GM23338 (cell line): Measurements from ENCODE around the gene EXOG. TPM values are rescaled to one million over a fixed set of nuclear protein-coding genes. Genes with fewer than 3 reads are reported as not detected.

Experiments used
- ATAC-seq: fragments of 200-7000 bp; cut with Tn5 transposase; 3 replicates; pipeline ENCODE4 v1.9.1; 2020
- DNase-seq: peaks from one replicate; pipeline ENCODE4 v3.0.0-alpha.2; 2015; ENCODE audit warnings: low spot score
- H2AFZ ChIP-seq: fragments of 200-600 bp; sonication (generic); 2 replicates; pipeline ENCODE4 v1.8.0; 2016; ENCODE audit warnings: antibody characterized with exemption, mild to moderate bottlenecking, moderate library complexity
- H3F3A ChIP-seq: fragments of 200-600 bp; sonication (generic); replicated peaks from 2 replicates; pipeline ENCODE4 v1.8.0; 2017; ENCODE audit warnings: antibody characterized with exemption, mixed run types, low read depth
- H3K27ac ChIP-seq: fragments of 200-600 bp; sonication (generic); 2 replicates; pipeline ENCODE4 v1.6.1; 2016; ENCODE audit warnings: low read depth
- H3K27me3 ChIP-seq: fragments of 200-600 bp; sonication (generic); 2 replicates; pipeline ENCODE4 v1.8.0; 2016; ENCODE audit warnings: mild to moderate bottlenecking, mixed run types, moderate library complexity; ENCODE audit not compliant: insufficient read depth
- H3K36me3 ChIP-seq: fragments of 200-600 bp; sonication (generic); 2 replicates; pipeline ENCODE4 v1.8.0; 2016; ENCODE audit warnings: mild to moderate bottlenecking; ENCODE audit not compliant: insufficient read depth
- H3K4me1 ChIP-seq: fragments of 200-600 bp; sonication (generic); 2 replicates; pipeline ENCODE4 v1.8.0; 2016; ENCODE audit warnings: mild to moderate bottlenecking, moderate library complexity; ENCODE audit not compliant: insufficient read depth
- H3K4me2 ChIP-seq: fragments of 200-600 bp; sonication (generic); 2 replicates; pipeline ENCODE4 v1.7.1; 2017; ENCODE audit warnings: mixed run types
- H3K4me3 ChIP-seq: fragments of 200-600 bp; sonication (generic); 2 replicates; pipeline ENCODE4 v1.6.1; 2016; ENCODE audit warnings: mixed run types
- H3K79me2 ChIP-seq: fragments of 200-600 bp; sonication (generic); replicated peaks from 2 replicates; pipeline ENCODE4 v1.8.0; 2017; ENCODE audit warnings: mild to moderate bottlenecking; ENCODE audit not compliant: insufficient read depth
- H3K9me2 ChIP-seq: fragments of 200-600 bp; sonication (generic); 2 replicates; pipeline ENCODE4 v1.8.0; 2017; ENCODE audit not compliant: insufficient read depth
- H4K20me1 ChIP-seq: fragments of 200-600 bp; sonication (generic); replicated peaks from 2 replicates; pipeline ENCODE4 v1.8.0; 2017; ENCODE audit warnings: mild to moderate bottlenecking; ENCODE audit not compliant: insufficient read depth
- H3K27ac Mint-ChIP-seq: 2 replicates; pipeline ENCODE4 v1.8.0; 2020; ENCODE audit warnings: inconsistent platforms, mild to moderate bottlenecking, moderate library complexity, mixed read lengths
- H3K27me3 Mint-ChIP-seq: 3 replicates; pipeline ENCODE4 v1.8.0; 2022; ENCODE audit warnings: low read depth, mild to moderate bottlenecking, moderate library complexity, mixed read lengths, inconsistent platforms; ENCODE audit not compliant: insufficient read depth, poor library complexity
- H3K36me3 Mint-ChIP-seq: 3 replicates; pipeline ENCODE4 v1.8.0; 2021; ENCODE audit warnings: low read depth, mild to moderate bottlenecking, inconsistent platforms, moderate library complexity, mixed read lengths
- H3K4me1 Mint-ChIP-seq: 3 replicates; pipeline ENCODE4 v1.8.0; 2020; ENCODE audit warnings: mild to moderate bottlenecking, inconsistent platforms, mixed read lengths
- H3K4me3 Mint-ChIP-seq: 3 replicates; pipeline ENCODE4 v1.8.0; 2021; ENCODE audit warnings: moderate library complexity, mild to moderate bottlenecking, inconsistent platforms, mixed read lengths
- H3K9me3 Mint-ChIP-seq: 3 replicates; pipeline ENCODE4 v1.8.0; 2020; ENCODE audit warnings: moderate library complexity, mild to moderate bottlenecking, inconsistent platforms, mixed read lengths
- CREB1 ChIP-seq: fragments of 250-450 bp; sonication (Bioruptor Pico); IDR thresholded peaks from 2 replicates; pipeline ENCODE4 v1.5.0; 2020; ENCODE audit warnings: low read depth, mild to moderate bottlenecking, moderate library complexity
- EZH2 ChIP-seq: fragments of 200-600 bp; sonication (generic); IDR thresholded peaks from one replicate; pipeline ENCODE4 v1.8.0; 2017; ENCODE audit warnings: antibody characterized with exemption, mild to moderate bottlenecking, low read depth; ENCODE audit not compliant: unreplicated experiment
- EZH2phosphoT487 ChIP-seq: fragments of 200-600 bp; sonication (generic); IDR thresholded peaks from one replicate; pipeline ENCODE4 v1.8.1; 2018; ENCODE audit warnings: antibody characterized with exemption; ENCODE audit not compliant: unreplicated experiment
- JUNB ChIP-seq: IDR thresholded peaks from one replicate; pipeline ENCODE4 v1.6.1; 2016; ENCODE audit warnings: antibody characterized with exemption; ENCODE audit not compliant: unreplicated experiment
- NANOG ChIP-seq: IDR thresholded peaks from 2 replicates; pipeline ENCODE4 v1.6.1; 2016; ENCODE audit warnings: antibody characterized with exemption, borderline replicate concordance
- POLR2AphosphoS5 ChIP-seq: IDR thresholded peaks from 2 replicates; pipeline ENCODE4 v1.6.1; 2016; ENCODE audit warnings: antibody characterized with exemption, low read depth
- REST ChIP-seq: IDR thresholded peaks from one replicate; pipeline ENCODE4 v1.6.1; 2018; ENCODE audit warnings: antibody characterized with exemption; ENCODE audit not compliant: unreplicated experiment
- STAT1 ChIP-seq: IDR thresholded peaks from one replicate; pipeline ENCODE4 v1.6.1; 2016; ENCODE audit warnings: antibody characterized with exemption; ENCODE audit not compliant: unreplicated experiment
- ZNF114 ChIP-seq: fragments of 250-450 bp; sonication (Bioruptor Pico); IDR thresholded peaks from 2 replicates; pipeline ENCODE4 v1.5.0; 2020; ENCODE audit warnings: mild to moderate bottlenecking, moderate library complexity
- ZNF331 ChIP-seq: fragments of 250-450 bp; sonication (Bioruptor Pico); IDR thresholded peaks from 2 replicates; pipeline ENCODE4 v1.5.0; 2020; ENCODE audit warnings: low read depth, mild to moderate bottlenecking, moderate library complexity
- polyA plus RNA-seq: library from polyadenylated mRNA; unstranded; fragments of >200 nt; fragmentation: Nextera tagmentation; extraction: Ambion mirVana; gene quantifications from 2 replicates; pipeline ENCODE4 v1.2.1, GENCODE V29; 2016
- total RNA-seq: library from RNA; depleted of rRNA; stranded (reverse); fragments of >200 nt; shearing (Covaris generic); gene quantifications from 2 replicates; pipeline ENCODE4 v1.2.3, GENCODE V29; 2014
- TF ChIP-seq, protein P1 (sequence below): fragments of 250-450 bp; sonication (Bioruptor Pico); IDR thresholded peaks from 2 replicates; pipeline ENCODE4 v1.5.0; 2020; ENCODE audit warnings: mild to moderate bottlenecking, moderate library complexity
- TF ChIP-seq, protein P2 (sequence below), 2 experiments: fragments of 200-600 bp in 1 of 2; sonication (generic) in 1 of 2; conservative IDR thresholded peaks; 2 replicates each; pipeline versions ENCODE4 v1.5.1 to v1.6.1; 2016 to 2017; ENCODE audit warnings: antibody characterized with exemption in 2 of 2, low read depth in 2 of 2, mild to moderate bottlenecking in 2 of 2, moderate library complexity in 1 of 2
- TF ChIP-seq, protein P3 (sequence below): IDR thresholded peaks from 2 replicates; pipeline ENCODE4 v1.6.1; 2016; ENCODE audit warnings: antibody characterized with exemption

The EXOG gene
- total and polyA plus RNA-seq, 2 experiments from 2014 or later: 9.7 to 11.3 TPM

DNA sequence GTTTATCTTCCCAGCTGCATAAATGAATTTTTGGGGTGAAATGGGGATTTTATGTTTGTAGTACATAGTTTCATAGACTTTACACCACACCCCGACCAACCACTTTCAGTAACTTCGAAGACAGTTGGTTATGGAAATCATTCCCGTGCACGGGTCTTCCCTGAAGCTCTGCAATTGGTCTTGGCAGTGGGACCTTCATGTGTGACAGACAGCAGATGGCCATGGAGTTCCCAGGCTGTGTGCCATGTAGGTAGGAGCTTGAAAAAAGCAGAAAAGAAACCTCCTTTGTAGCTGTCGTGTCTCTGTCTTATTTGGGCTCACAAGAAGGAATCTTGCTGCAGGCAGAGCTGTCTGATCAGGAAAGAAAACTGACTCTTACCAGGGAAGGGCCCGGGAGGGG, 25.9 kb downstream of the EXOG start:
- peaks cover 37% of the 10 kb centered on the region for H3K36me3 Mint-ChIP-seq
- H3K27me3 Mint-ChIP-seq: no peaks in the 10 kb centered on the region
- no peak overlapping the region for H3K4me3 ChIP-seq
- no peak overlapping the region for H3K4me2 ChIP-seq
- H3K79me2 ChIP-seq: no peaks in the 10 kb centered on the region
- H3K27ac Mint-ChIP-seq: 0 out of 2 replicates have a peak overlapping the region, but pooled peaks have one; percentile 27
- peaks cover 38% of the 10 kb centered on the region for H3K4me1 Mint-ChIP-seq
- no peaks in the 10 kb centered on the region for H3K27me3 ChIP-seq
- H3K4me1 ChIP-seq: peaks cover 24% of the 10 kb centered on the region
- no peaks in the 10 kb centered on the region for H3K9me3 Mint-ChIP-seq
- DNase-seq (no peak), ATAC-seq (no peak)
- no peaks in the 10 kb centered on the region for H3K9me2 ChIP-seq
- H3F3A ChIP-seq: no peaks in the 10 kb centered on the region
- H3K4me3 Mint-ChIP-seq: no peak overlapping the region
- TF ChIP-seq ZNF331 (no peak), EZH2phosphoT487 (no peak), CREB1 (CRISPR knock-in tag) (no peak), POLR2AphosphoS5 (no peak), ZNF114 (CRISPR knock-in tag) (no peak), JUNB (no peak), REST (no peak), NANOG (no peak), EZH2 (no peak), STAT1 (no peak)
- TF ChIP-seq, protein P1, sequence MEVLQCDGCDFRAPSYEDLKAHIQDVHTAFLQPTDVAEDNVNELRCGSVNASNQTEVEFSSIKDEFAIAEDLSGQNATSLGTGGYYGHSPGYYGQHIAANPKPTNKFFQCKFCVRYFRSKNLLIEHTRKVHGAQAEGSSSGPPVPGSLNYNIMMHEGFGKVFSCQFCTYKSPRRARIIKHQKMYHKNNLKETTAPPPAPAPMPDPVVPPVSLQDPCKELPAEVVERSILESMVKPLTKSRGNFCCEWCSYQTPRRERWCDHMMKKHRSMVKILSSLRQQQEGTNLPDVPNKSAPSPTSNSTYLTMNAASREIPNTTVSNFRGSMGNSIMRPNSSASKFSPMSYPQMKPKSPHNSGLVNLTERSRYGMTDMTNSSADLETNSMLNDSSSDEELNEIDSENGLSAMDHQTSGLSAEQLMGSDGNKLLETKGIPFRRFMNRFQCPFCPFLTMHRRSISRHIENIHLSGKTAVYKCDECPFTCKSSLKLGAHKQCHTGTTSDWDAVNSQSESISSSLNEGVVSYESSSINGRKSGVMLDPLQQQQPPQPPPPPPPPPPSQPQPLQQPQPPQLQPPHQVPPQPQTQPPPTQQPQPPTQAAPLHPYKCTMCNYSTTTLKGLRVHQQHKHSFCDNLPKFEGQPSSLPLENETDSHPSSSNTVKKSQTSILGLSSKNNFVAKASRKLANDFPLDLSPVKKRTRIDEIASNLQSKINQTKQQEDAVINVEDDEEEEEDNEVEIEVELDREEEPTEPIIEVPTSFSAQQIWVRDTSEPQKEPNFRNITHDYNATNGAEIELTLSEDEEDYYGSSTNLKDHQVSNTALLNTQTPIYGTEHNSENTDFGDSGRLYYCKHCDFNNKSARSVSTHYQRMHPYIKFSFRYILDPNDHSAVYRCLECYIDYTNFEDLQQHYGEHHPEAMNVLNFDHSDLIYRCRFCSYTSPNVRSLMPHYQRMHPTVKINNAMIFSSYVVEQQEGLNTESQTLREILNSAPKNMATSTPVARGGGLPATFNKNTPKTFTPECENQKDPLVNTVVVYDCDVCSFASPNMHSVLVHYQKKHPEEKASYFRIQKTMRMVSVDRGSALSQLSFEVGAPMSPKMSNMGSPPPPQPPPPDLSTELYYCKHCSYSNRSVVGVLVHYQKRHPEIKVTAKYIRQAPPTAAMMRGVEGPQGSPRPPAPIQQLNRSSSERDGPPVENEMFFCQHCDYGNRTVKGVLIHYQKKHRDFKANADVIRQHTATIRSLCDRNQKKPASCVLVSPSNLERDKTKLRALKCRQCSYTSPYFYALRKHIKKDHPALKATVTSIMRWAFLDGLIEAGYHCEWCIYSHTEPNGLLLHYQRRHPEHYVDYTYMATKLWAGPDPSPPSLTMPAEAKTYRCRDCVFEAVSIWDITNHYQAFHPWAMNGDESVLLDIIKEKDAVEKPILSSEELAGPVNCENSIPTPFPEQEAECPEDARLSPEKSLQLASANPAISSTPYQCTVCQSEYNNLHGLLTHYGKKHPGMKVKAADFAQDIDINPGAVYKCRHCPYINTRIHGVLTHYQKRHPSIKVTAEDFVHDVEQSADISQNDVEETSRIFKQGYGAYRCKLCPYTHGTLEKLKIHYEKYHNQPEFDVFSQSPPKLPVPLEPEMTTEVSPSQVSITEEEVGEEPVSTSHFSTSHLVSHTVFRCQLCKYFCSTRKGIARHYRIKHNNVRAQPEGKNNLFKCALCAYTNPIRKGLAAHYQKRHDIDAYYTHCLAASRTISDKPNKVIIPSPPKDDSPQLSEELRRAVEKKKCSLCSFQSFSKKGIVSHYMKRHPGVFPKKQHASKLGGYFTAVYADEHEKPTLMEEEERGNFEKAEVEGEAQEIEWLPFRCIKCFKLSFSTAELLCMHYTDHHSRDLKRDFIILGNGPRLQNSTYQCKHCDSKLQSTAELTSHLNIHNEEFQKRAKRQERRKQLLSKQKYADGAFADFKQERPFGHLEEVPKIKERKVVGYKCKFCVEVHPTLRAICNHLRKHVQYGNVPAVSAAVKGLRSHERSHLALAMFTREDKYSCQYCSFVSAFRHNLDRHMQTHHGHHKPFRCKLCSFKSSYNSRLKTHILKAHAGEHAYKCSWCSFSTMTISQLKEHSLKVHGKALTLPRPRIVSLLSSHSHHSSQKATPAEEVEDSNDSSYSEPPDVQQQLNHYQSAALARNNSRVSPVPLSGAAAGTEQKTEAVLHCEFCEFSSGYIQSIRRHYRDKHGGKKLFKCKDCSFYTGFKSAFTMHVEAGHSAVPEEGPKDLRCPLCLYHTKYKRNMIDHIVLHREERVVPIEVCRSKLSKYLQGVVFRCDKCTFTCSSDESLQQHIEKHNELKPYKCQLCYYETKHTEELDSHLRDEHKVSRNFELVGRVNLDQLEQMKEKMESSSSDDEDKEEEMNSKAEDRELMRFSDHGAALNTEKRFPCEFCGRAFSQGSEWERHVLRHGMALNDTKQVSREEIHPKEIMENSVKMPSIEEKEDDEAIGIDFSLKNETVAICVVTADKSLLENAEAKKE (CRISPR knock-in tag): no peak
- TF ChIP-seq, protein P2, sequence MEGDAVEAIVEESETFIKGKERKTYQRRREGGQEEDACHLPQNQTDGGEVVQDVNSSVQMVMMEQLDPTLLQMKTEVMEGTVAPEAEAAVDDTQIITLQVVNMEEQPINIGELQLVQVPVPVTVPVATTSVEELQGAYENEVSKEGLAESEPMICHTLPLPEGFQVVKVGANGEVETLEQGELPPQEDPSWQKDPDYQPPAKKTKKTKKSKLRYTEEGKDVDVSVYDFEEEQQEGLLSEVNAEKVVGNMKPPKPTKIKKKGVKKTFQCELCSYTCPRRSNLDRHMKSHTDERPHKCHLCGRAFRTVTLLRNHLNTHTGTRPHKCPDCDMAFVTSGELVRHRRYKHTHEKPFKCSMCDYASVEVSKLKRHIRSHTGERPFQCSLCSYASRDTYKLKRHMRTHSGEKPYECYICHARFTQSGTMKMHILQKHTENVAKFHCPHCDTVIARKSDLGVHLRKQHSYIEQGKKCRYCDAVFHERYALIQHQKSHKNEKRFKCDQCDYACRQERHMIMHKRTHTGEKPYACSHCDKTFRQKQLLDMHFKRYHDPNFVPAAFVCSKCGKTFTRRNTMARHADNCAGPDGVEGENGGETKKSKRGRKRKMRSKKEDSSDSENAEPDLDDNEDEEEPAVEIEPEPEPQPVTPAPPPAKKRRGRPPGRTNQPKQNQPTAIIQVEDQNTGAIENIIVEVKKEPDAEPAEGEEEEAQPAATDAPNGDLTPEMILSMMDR (conservative IDR thresholded peaks at IDR 0.05; ENCODE audit: low read depth in 2 of 2): no peak
- TF ChIP-seq, protein P3, sequence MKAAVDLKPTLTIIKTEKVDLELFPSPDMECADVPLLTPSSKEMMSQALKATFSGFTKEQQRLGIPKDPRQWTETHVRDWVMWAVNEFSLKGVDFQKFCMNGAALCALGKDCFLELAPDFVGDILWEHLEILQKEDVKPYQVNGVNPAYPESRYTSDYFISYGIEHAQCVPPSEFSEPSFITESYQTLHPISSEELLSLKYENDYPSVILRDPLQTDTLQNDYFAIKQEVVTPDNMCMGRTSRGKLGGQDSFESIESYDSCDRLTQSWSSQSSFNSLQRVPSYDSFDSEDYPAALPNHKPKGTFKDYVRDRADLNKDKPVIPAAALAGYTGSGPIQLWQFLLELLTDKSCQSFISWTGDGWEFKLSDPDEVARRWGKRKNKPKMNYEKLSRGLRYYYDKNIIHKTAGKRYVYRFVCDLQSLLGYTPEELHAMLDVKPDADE: no peak
- no peak overlapping the region for H3K27ac ChIP-seq
- peaks cover 12% of the 10 kb centered on the region for H3K36me3 ChIP-seq
- no peak overlapping the region for H2AFZ ChIP-seq
- H4K20me1 ChIP-seq: no peaks in the 10 kb centered on the region
